A204.1 (cell line): ENCODE results near the gene ZNF101.

Experiments used
- FAIRE-seq: peaks from 2 replicates; lab custom pipeline; 2012; peaks lifted over from hg19 to GRCh38; lab: Jason Lieb, UNC

ZNF101 gene

GRCh38 chr19:19642506-19643157 is 26.0 kb upstream of the ZNF101 start:
- FAIRE-seq, result no peak

DNA sequence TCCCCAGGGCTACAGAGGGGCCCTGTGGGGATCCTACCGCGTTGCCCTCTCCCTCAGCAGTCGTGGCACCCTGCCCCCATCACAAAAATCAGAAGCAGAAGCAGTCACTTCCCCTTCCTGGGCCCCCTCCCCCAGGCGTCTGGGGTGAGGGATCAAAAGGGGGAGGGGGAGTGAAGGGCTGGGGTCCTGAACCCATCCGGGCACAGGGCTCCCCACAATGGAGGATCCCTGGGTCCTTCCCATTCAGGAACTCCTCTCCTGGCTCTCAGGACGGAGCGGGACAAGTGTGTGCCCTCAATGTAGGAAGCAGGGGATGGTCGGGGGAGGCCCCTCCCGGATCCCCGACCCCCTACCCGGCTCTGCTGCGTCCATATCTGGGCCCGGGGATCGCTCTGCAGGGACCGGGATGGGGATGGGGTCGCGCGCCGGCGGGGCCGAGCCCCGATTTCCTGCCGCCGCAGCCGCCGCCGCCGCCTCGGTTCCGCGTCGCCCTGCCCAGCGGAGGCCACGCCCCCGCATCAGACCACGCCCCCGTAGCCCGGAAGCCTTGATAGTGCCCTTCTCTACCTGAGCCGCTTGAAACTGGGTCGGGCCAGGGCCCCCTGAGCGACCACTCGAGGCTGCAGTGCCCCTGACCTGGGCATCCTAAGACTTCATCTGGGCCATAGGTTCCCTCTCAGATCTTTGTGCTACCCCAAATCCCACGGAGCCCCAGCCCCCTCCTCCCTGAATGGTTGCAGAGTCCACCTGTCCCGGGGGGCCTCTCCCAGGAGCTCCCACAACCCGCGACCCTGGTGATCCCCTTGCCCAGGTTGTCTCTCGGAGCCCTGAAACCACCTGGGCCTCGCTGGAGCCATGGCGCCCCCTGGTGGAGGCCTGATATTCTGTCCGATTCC is 25.2 kb upstream of the ZNF101 start, which contains the start of gene GMIP:
Gene GMIP (minus strand): TSS at position 500 of the 896 bp plus-strand sequence. CDS start 128 bp downstream, at position 372.
- FAIRE-seq, result no peak

- FAIRE-seq, result no peak
Observed at GRCh38 chr19:19644054-19644388, 24.6 kb upstream of the ZNF101 start.

DNA sequence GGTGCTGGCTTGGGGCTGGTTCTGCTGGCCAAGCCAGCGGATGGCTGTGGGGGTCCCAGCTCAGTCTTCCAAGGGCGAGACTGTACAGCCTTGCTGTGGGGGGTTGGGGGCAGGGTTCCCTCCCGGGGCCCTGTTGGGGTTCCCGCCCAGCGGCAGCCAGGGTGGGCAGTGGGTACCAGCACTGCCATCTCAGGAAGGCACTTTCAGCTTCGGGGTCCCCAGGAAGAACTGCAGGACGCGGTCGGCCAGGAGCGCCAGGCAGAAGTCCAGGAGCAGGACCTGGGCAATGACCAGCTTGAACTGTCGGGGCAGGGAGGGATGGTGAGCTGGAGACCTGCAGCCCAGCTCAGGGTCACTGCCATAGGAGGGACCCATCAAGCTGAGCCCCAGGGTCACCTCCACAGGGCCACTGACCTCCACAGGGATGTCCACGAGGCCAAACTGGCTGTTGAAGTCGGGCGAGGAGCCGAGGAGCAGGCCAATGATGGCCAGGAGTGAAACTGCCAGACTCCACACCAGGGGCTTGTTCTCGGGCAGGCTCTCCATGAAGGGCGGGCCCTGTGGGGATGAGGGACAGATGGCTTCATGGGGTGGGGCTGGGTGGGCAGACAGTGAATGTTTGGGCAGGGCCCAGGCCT is 23.3 kb upstream of the ZNF101 start:
- no peak for FAIRE-seq

DNA sequence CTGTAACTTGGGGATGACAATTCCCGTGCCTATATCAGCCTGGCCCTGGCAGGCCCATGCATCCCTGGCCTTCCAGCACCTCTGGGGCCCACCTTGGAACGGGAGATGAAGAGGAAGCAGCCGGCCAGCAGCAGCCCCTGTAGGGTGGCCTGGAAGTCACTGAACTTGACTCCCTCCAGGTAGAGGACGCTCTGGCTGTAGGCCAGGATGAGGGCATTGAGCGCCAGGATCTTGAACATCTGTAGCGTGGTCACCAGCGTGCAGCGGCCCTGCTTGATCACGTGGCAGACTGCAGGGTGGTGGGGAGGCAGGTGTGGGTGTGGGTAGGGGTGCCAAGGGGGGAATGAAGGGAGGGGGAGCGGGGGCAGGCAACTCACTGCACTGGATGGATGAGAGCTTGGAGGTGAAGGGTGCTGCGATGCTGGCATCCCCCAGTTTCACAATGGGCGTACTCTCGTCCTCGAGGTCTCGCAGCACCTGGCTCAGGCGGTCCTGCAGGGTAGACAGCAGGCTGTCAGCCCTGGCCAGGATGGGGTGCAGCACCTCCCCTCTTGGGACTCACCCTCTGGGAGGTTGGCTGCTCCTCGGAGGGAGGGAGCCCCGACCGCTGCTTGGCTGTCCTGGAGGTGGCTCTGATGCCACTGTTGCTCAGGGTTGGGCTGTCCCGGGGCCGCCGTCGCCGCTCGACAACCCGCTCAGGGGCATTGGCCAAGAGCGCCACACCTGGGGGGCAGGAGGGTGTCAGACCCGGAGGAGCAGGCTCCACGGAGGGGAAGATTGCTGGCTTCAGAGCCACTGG is 21.4 kb upstream of the ZNF101 start:
- no peak for FAIRE-seq

DNA sequence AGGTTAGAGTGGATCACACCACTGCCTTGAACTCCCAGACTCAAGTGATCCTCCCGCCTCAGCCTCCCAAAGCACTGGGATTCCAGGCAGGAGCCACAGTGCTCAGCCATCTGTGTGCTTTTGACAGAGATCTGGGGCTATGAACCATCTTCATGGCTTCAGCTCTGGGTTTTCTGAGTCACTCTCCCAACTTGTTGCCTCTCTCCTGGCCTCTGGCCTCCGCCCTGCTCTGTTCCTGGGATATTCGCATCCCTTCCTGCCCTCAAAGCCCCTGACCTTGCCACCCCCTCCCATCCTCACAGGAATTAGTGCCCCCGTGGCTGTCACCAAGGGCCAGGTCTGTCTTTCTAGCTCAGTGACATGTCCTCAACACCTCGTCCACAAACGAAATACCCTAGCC is 19.5 kb upstream of the ZNF101 start:
- FAIRE-seq, result no peak

- FAIRE-seq, result no peak
Observed at GRCh38 chr19:19649580-19649995, 19.1 kb upstream of the ZNF101 start.

GRCh38 chr19:19650331-19650730 is 18.3 kb upstream of the ZNF101 start:
- no peak for FAIRE-seq

- no peak for FAIRE-seq
Observed at GRCh38 chr19:19651076-19651475, 17.6 kb upstream of the ZNF101 start.

GRCh38 chr19:19652482-19653295 is 15.9 kb upstream of the ZNF101 start:
- no peak for FAIRE-seq

- FAIRE-seq, result no peak
Observed at GRCh38 chr19:19653597-19654147, 15.0 kb upstream of the ZNF101 start.

- FAIRE-seq, result no peak
Observed at GRCh38 chr19:19654441-19654840, 14.2 kb upstream of the ZNF101 start.

- FAIRE-seq, result no peak
Observed at GRCh38 chr19:19655051-19655594, 13.5 kb upstream of the ZNF101 start.

DNA sequence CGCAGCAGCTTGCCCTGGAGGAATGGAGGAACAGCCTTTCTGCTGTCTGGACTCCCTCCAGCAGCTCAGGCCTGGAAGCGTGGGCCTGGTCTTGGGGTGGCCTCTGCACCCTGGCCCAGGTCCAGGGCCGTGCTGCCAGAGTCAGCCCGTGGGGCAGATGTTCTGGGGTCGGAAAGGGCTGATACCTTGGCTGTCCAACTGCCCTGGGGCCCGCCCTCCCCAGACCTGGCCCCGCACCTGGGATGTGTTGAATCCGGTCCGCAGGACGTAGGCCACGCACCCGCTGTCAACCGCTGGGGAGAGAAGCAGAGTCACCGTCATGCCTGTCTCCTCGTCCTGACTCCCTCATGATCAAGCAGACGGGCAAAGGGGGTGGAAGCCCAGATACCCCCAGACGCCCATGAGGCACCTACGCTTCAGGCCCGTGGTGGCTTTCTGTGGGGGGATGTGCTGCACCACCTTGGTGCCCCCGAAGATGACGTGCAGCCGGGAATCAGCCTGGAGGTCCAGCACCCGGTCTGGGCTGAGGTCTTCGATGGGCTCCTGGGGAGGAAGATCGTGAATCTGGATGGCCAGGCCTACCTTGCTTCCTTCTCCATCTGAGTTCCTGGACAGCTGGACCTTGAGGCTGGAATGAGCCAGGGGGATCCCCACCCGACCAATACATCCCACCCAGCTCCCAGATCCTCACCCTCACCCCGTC is 12.8 kb upstream of the ZNF101 start:
- no peak for FAIRE-seq

GRCh38 chr19:19656451-19657396 is 11.9 kb upstream of the ZNF101 start:
- no peak for FAIRE-seq

DNA sequence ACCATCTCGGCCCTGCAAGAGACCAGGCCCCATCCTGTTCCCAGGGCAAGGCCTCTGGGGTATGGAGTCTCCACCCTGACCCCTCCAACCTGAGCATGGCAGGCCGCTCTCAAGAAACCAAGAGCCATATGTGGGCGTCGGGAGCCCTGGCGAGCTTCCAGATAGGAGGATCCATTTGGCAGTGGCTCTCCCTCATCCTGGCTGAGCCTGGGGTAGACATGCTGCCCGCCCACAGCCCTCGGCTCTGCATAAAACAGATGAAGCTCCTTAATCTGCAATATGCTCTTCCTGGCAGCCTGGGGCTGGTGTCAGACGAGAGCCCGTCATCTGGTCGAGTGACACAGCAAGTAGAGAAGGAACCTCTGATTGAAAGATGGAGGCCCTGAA is 11.2 kb upstream of the ZNF101 start:
- no peak for FAIRE-seq

- no peak for FAIRE-seq
Observed at GRCh38 chr19:19659646-19660245, 8.9 kb upstream of the ZNF101 start.

DNA sequence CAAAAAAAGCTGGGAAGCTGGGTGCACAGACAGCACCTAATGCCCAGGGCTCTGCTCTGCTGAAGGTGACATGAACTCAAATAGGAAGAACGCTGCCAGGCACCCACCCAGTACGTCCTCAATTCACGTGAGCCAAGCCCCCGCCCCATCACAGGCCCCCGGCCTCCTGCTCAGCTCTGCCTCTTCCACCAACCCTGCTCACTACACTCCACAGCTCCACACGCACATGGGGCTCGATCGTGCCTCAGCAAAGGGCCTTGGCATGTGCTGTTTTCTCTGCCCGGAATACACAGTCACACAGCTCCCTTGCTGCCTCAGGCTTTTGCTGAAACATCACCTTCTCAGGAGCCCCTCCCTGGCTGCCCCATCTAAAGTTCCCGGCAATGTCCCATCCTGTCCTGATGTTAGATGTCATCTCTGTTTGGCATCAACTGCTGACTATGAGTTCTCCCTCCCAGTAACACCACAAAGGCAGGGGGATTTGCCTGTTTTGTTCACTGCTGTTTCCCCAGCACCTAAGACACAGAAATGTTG is 7.4 kb upstream of the ZNF101 start:
- no peak for FAIRE-seq
